ENCODE data around the gene MAN1B1.

The MAN1B1 gene

GRCh38 chr9:137148242-137148641, 61.5 kb downstream of the MAN1B1 start:
- DNase-seq: no peak

- no peak for DNase-seq
These were observed 61.9 kb downstream of the MAN1B1 start for GRCh38 chr9:137148661-137149060.

- DNase-seq: no peak
These were observed 62.6 kb downstream of the MAN1B1 start for GRCh38 chr9:137149363-137149762.

GRCh38 chr9:137149942-137150616, 63.3 kb downstream of the MAN1B1 start:
- no peak for DNase-seq

- peak; percentile 34 to 60 for DNase-seq
These were observed 64.1 kb downstream of the MAN1B1 start for GRCh38 chr9:137150617-137151457.

GRCh38 chr9:137152844-137153405, 66.1 kb downstream of the MAN1B1 start:
- no peak for DNase-seq

GRCh38 chr9:137156567-137157375, 70.0 kb downstream of the MAN1B1 start:
- DNase-seq: peak in 1 of 2 experiments; percentile 14

GRCh38 chr9:137157618-137158415, 71.0 kb downstream of the MAN1B1 start:
- no peak for DNase-seq

- DNase-seq: no peak
These were observed 71.8 kb downstream of the MAN1B1 start for GRCh38 chr9:137158625-137159024.

Data from NCI-H1930 (cell line).